Adrenal gland (tissue), 12 donors: Measurements from ENCODE around the gene AGPAT4. TPM values are rescaled to one million over a fixed set of nuclear protein-coding genes. Genes with fewer than 3 reads are reported as not detected.

ENCODE experiments used
- DNase-seq, 7 donors: peaks; one replicate each; pipeline ENCODE4 v3.0.0-alpha.2; 2019 to 2020
- H3K27ac ChIP-seq, 5 donors: fragments of 200-600 bp; sonication (generic) in 4 of 5; 1 replicate in 3 of 5; 2 replicates in 2 of 5; pipeline versions ENCODE4 v1.5.1 to v1.8.0; 2016 to 2020; ENCODE audit warnings: mild to moderate bottlenecking in 1 of 5
- H3K27me3 ChIP-seq: fragments of 200-600 bp; 2 replicates; pipeline ENCODE4 v1.8.0; 2021
- H3K36me3 ChIP-seq, 2 donors: fragments of 200-600 bp; replicated peaks in 1 of 2; 1 replicate in 1 of 2; 2 replicates in 1 of 2; pipeline versions ENCODE4 v1.5.1 to v1.8.0; 2018 to 2022
- H3K4me1 ChIP-seq, 2 donors: fragments of 200-600 bp; replicated peaks in 1 of 2; 1 replicate in 1 of 2; 2 replicates in 1 of 2; pipeline versions ENCODE4 v1.5.1 to v1.8.0; 2018 to 2021
- H3K4me3 ChIP-seq, 4 donors: fragments of 200-600 bp; sonication (generic) in 3 of 4; one replicate each; pipeline ENCODE4 v1.5.1; 2016 to 2018
- H3K9me3 ChIP-seq, 3 donors: fragments of 200-600 bp; sonication (generic) in 1 of 3; replicated peaks in 1 of 3; 1 replicate in 2 of 3; 2 replicates in 1 of 3; pipeline versions ENCODE4 v1.5.1 to v1.8.0; 2016 to 2021
- CTCF ChIP-seq, 6 experiments: fragments of 450-650 bp in 4 of 6; fragments of 200-600 bp in 2 of 6; sonication (generic) in 1 of 6; IDR thresholded peaks; 1 replicate in 5 of 6; 2 replicates in 1 of 6; pipeline versions ENCODE4 v1.5.1 to v1.8.0; 2016 to 2021; ENCODE audit warnings: antibody characterized with exemption in 6 of 6, mild to moderate bottlenecking in 2 of 6, moderate library complexity in 1 of 6
- POLR2A ChIP-seq, 2 donors: fragments of 450-650 bp; IDR thresholded peaks; one replicate each; pipeline ENCODE4 v1.6.1; 2017; ENCODE audit warnings: antibody characterized with exemption in 2 of 2, mild to moderate bottlenecking in 2 of 2, moderate library complexity in 1 of 2
- WGBS, 4 donors: extraction: QIAGEN DNeasy Blood & Tissue Kit in 2 of 4; methylation state at CpG; one replicate each; pipeline versions ENCODE4 v1.1.5 to v1.1.7; 2013 to 2017; 5-methylcytosine and 5-hydroxymethylcytosine counted together
- intact Hi-C, 2 donors: fragments of 100-400 bp; cut with DNase I; formaldehyde crosslinking; loops; one replicate each; pipeline versions ENCODE4 v1.14.1 to v1.15.0; 2022 to 2023
- polyA plus RNA-seq, 3 donors: library from polyadenylated mRNA; stranded (reverse); fragments of 200-250 nt in 2 of 3; fragments of 350-450 nt in 1 of 3; fragmentation: Illumina TruSeq in 1 of 3; extraction: RNeasy Lipid Tissue Mini Kit (QIAGEN cat#74804) in 1 of 3; gene quantifications; one replicate each; pipeline ENCODE4 v1.2.3, GENCODE V29; 2013 to 2014
- total RNA-seq, 9 donors: library from RNA; depleted of rRNA in 4 of 9; stranded (reverse); fragments of >200 nt in 4 of 9; fragments of 120-200 nt in 1 of 9; fragmentation: NEBNext Ultra II Directional in 1 of 9; extraction: Animal tissue kit (Norgen Biotek cat#: 25700) in 1 of 9; gene quantifications; one replicate each; pipeline versions ENCODE4 v1.1.0 to v1.2.4, GENCODE V29; 2013 to 2023
- donor health status: healthy with polysubstance abuse.
- donor health status: Bipolar disorder and iron deficiency.
- donor health status: DM: yes; HTN: yes; CAD: no.
- donor health status: DM: no; HTN: no; CAD: no.
- donor health status: DM: no; HTN: no; CAD: no.
- donor health status: DM: yes; HTN: yes; CAD: no.

The AGPAT4 gene
- total and polyA plus RNA-seq, 12 donors = 2.2 to 13.1 (median 3.7) TPM

- 88 to 93% (median 90%) methylated on average over 11 of the region's 11 CpGs for WGBS, 4 donors
- no peaks in the 10 kb centered on the region for H3K4me1 ChIP-seq
Measured at GRCh38 chr6:161136655-161137054, 137.2 kb downstream of the AGPAT4 start.

GRCh38 chr6:161135695-161136591 is 137.9 kb downstream of the AGPAT4 start:
- Histone ChIP-seq H3K9me3 (no peaks in the 10 kb centered on the region), H3K36me3 (no peaks in the 10 kb centered on the region), H3K4me3 (no peak overlapping the region), H3K27me3 (no peaks in the 10 kb centered on the region), H3K4me1 (no peaks in the 10 kb centered on the region), H3K27ac (no peak overlapping the region)
- no peak for DNase-seq
- TF ChIP-seq POLR2A (IDR thresholded peaks at IDR 0.05) (no peak), CTCF (IDR thresholded peaks at IDR 0.05) (no peak)
- 69 to 84% (median 84%) methylated on average over 10 to 23 of the region's 23 CpGs for WGBS, 4 donors
- intact Hi-C loops = no loop called here

More at GRCh38 chr6:161136655-161137054, 137.2 kb downstream of the AGPAT4 start:
- no peaks in the 10 kb centered on the region for H3K36me3 ChIP-seq
- intact Hi-C loops = no loop called here
- TF ChIP-seq CTCF (IDR thresholded peaks at IDR 0.05) = no peak
- no peak for TF ChIP-seq POLR2A (IDR thresholded peaks at IDR 0.05)
- no peaks in the 10 kb centered on the region for H3K9me3 ChIP-seq
- no peak overlapping the region for H3K4me3 ChIP-seq
- no peak for DNase-seq
- no peak overlapping the region for H3K27ac ChIP-seq
- H3K27me3 ChIP-seq = no peaks in the 10 kb centered on the region

- Histone ChIP-seq H3K27me3 (no peaks in the 10 kb centered on the region), H3K4me3 (no peak overlapping the region), H3K36me3 (no peaks in the 10 kb centered on the region), H3K27ac (no peak overlapping the region), H3K9me3 (no peaks in the 10 kb centered on the region), H3K4me1 (no peaks in the 10 kb centered on the region)
- intact Hi-C loops = no loop called here
- DNase-seq = no peak
- TF ChIP-seq CTCF (IDR thresholded peaks at IDR 0.05) (no peak), POLR2A (IDR thresholded peaks at IDR 0.05) (no peak)
- WGBS, 4 donors = 94 to 99% (median 95%) methylated on average over 7 to 17 of the region's 17 CpGs
Measured at GRCh38 chr6:161134550-161135298, 139.1 kb downstream of the AGPAT4 start.

GRCh38 chr6:161133963-161134362 is 139.9 kb downstream of the AGPAT4 start:
- no peaks in the 10 kb centered on the region for H3K27me3 ChIP-seq
- intact Hi-C loops = no loop called here
- H3K27ac ChIP-seq = no peak overlapping the region
- no peak for DNase-seq
- H3K36me3 ChIP-seq = no peaks in the 10 kb centered on the region
- H3K4me3 ChIP-seq = no peak overlapping the region
- H3K4me1 ChIP-seq = no peaks in the 10 kb centered on the region
- no peaks in the 10 kb centered on the region for H3K9me3 ChIP-seq
- 91 to 93% (median 92%) methylated on average over 9 of the region's 9 CpGs for WGBS, 4 donors
- TF ChIP-seq POLR2A (IDR thresholded peaks at IDR 0.05) (no peak), CTCF (IDR thresholded peaks at IDR 0.05) (no peak)
